SK-N-SH treated with all-trans-retinoic acid at 6 μM for 48 hours (cell line): ENCODE measurements around the gene NFASC.

Experiments
- ATAC-seq: fragments of 200-7000 bp; cut with Tn5 transposase; 3 replicates; pipeline ENCODE4 v1.9.1; 2020; ENCODE audit warnings: mild to moderate bottlenecking, moderate library complexity
- ARNTL ChIP-seq: fragments of 450-650 bp; formaldehyde crosslinking; IDR thresholded peaks from 2 replicates; pipeline ENCODE4 v1.5.0; 2020; ENCODE audit warnings: low read depth, mild to moderate bottlenecking, moderate library complexity, borderline replicate concordance
- BACH2 ChIP-seq: fragments of 250-450 bp; sonication (Bioruptor Pico); IDR thresholded peaks from 2 replicates; pipeline ENCODE4 v1.9.0; 2021; ENCODE audit warnings: mild to moderate bottlenecking, borderline replicate concordance
- CREB5 ChIP-seq: fragments of 250-450 bp; sonication (Bioruptor Pico); IDR thresholded peaks from 2 replicates; pipeline ENCODE4 v1.5.1; 2020; ENCODE audit warnings: low read depth, mild to moderate bottlenecking, moderate library complexity
- CSDC2 ChIP-seq: fragments of 250-450 bp; sonication (Bioruptor Pico); IDR thresholded peaks from 2 replicates; pipeline ENCODE4 v1.5.0; 2020; ENCODE audit warnings: mild to moderate bottlenecking, moderate library complexity
- ESRRG ChIP-seq: fragments of 250-450 bp; sonication (Bioruptor Pico); IDR thresholded peaks from 2 replicates; pipeline ENCODE4 v1.6.1; 2021; ENCODE audit warnings: mild to moderate bottlenecking
- GLIS3 ChIP-seq: fragments of 250-450 bp; sonication (Bioruptor Pico); IDR thresholded peaks from 2 replicates; pipeline ENCODE4 v1.5.0; 2020; ENCODE audit warnings: mild to moderate bottlenecking, moderate library complexity
- ISL1 ChIP-seq: fragments of 250-450 bp; sonication (Bioruptor Pico); IDR thresholded peaks from 2 replicates; pipeline ENCODE4 v2.1.2; 2022; ENCODE audit warnings: mild to moderate bottlenecking, moderate library complexity
- RARB ChIP-seq: fragments of 250-450 bp; sonication (Bioruptor Pico); IDR thresholded peaks from 2 replicates; pipeline ENCODE4 v1.8.0; 2021; ENCODE audit warnings: mild to moderate bottlenecking, moderate library complexity
- SNAI2 ChIP-seq: fragments of 250-450 bp; sonication (Bioruptor Pico); IDR thresholded peaks from 2 replicates; pipeline ENCODE4 v1.5.0; 2020; ENCODE audit warnings: mild to moderate bottlenecking, moderate library complexity
- TCF4 ChIP-seq: fragments of 250-450 bp; sonication (Bioruptor Pico); IDR thresholded peaks from 2 replicates; pipeline ENCODE4 v1.8.0; 2021; ENCODE audit warnings: mild to moderate bottlenecking, moderate library complexity, borderline replicate concordance
- TOX ChIP-seq: fragments of 250-450 bp; sonication (Bioruptor Pico); IDR thresholded peaks from 2 replicates; pipeline ENCODE4 v1.8.0; 2021; ENCODE audit warnings: mild to moderate bottlenecking, moderate library complexity, borderline replicate concordance
- ZC3H10 ChIP-seq: fragments of 250-450 bp; sonication (Bioruptor Pico); IDR thresholded peaks from 2 replicates; pipeline ENCODE4 v1.5.1; 2021; ENCODE audit warnings: mild to moderate bottlenecking, moderate library complexity
- ZFP3 ChIP-seq: fragments of 250-450 bp; sonication (Bioruptor Pico); IDR thresholded peaks from 2 replicates; pipeline ENCODE4 v1.5.0; 2020; ENCODE audit warnings: mild to moderate bottlenecking, moderate library complexity
- ZFP30 ChIP-seq: fragments of 450-650 bp; formaldehyde crosslinking; IDR thresholded peaks from 2 replicates; pipeline ENCODE4 v1.5.0; 2022; ENCODE audit warnings: mild to moderate bottlenecking, moderate library complexity
- ZNF565 ChIP-seq: fragments of 450-650 bp; formaldehyde crosslinking; conservative IDR thresholded peaks from 2 replicates; pipeline ENCODE4 v1.5.0; 2020; ENCODE audit warnings: low read depth, mild to moderate bottlenecking, moderate library complexity
- ZNF70 ChIP-seq: fragments of 450-650 bp; formaldehyde crosslinking; IDR thresholded peaks from 2 replicates; pipeline ENCODE4 v1.5.0; 2020; ENCODE audit warnings: mild to moderate bottlenecking, moderate library complexity
- ZNF8 ChIP-seq: fragments of 450-650 bp; formaldehyde crosslinking; IDR thresholded peaks from 2 replicates; pipeline ENCODE4 v1.5.0; 2020; ENCODE audit warnings: mild to moderate bottlenecking, moderate library complexity
- TF ChIP-seq, protein P1 (sequence below): fragments of 250-450 bp; sonication (Bioruptor Pico); IDR thresholded peaks from 2 replicates; pipeline ENCODE4 v1.8.0; 2020; ENCODE audit warnings: mild to moderate bottlenecking, moderate library complexity, borderline replicate concordance
- TF ChIP-seq, protein P2 (sequence below): fragments of 250-450 bp; sonication (Bioruptor Pico); IDR thresholded peaks from 2 replicates; pipeline ENCODE4 v1.5.1; 2021; ENCODE audit warnings: mild to moderate bottlenecking, moderate library complexity
- TF ChIP-seq, protein P3 (sequence below): fragments of 250-450 bp; sonication (Bioruptor Pico); IDR thresholded peaks from 2 replicates; pipeline ENCODE4 v1.8.0; 2021; ENCODE audit warnings: low read depth, mild to moderate bottlenecking, moderate library complexity, borderline replicate concordance

The NFASC gene

DNA sequence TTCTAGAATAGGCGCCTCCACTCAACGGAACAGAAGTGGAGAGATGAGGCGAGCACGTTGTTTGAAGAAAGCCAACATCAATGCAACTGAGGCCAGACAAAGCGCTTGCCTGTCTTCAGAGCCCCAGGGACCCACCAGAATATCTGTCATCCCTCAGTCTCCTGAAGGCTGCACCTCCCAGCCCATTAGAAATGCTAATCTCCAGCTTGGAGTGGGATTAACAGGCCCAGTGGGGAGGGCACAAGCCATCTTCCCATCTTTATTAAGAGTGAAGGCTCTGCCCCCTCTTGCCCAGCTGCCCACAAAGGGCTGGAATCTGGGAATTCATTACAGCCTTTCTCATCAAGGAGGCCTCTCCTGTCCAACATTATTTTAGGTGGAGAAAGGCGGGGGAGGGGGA lies 155.5 kb downstream of the NFASC start:
- no peak for TF ChIP-seq TCF4
- TF ChIP-seq ARNTL (CRISPR knock-in tag): no peak
- TF ChIP-seq ESRRG: no peak
- no peak for TF ChIP-seq ZNF8 (CRISPR knock-in tag)
- TF ChIP-seq CREB5 (CRISPR knock-in tag): no peak
- TF ChIP-seq ISL1 (CRISPR knock-in tag): no peak
- no peak for TF ChIP-seq ZFP30 (CRISPR knock-in tag)
- TF ChIP-seq, protein P1, sequence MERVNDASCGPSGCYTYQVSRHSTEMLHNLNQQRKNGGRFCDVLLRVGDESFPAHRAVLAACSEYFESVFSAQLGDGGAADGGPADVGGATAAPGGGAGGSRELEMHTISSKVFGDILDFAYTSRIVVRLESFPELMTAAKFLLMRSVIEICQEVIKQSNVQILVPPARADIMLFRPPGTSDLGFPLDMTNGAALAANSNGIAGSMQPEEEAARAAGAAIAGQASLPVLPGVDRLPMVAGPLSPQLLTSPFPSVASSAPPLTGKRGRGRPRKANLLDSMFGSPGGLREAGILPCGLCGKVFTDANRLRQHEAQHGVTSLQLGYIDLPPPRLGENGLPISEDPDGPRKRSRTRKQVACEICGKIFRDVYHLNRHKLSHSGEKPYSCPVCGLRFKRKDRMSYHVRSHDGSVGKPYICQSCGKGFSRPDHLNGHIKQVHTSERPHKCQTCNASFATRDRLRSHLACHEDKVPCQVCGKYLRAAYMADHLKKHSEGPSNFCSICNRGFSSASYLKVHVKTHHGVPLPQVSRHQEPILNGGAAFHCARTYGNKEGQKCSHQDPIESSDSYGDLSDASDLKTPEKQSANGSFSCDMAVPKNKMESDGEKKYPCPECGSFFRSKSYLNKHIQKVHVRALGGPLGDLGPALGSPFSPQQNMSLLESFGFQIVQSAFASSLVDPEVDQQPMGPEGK (CRISPR knock-in tag): no peak
- TF ChIP-seq BACH2: no peak
- no peak for TF ChIP-seq ZNF70
- TF ChIP-seq ZFP3 (CRISPR knock-in tag): no peak
- ATAC-seq: no peak

DNA sequence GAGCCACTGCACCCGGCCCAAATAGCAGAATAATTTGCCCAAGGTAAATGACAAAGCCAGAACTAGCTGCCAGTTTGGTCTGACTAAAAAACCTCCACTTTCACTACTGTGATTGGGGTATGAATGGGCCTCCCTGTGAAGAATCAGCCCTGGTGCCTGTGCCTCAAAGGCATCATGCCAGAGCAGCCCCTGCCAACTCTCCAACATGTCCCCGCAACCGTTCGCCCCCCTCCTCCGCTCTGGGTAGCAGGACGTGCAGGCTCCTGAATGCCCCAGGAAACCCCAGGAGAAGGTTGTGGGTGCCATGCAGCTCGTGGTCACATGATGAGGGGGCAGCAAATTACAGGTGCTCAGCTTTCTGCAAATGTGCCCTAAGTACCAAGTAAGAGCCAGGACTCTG lies 157.7 kb downstream of the NFASC start:
- TF ChIP-seq, protein P2, sequence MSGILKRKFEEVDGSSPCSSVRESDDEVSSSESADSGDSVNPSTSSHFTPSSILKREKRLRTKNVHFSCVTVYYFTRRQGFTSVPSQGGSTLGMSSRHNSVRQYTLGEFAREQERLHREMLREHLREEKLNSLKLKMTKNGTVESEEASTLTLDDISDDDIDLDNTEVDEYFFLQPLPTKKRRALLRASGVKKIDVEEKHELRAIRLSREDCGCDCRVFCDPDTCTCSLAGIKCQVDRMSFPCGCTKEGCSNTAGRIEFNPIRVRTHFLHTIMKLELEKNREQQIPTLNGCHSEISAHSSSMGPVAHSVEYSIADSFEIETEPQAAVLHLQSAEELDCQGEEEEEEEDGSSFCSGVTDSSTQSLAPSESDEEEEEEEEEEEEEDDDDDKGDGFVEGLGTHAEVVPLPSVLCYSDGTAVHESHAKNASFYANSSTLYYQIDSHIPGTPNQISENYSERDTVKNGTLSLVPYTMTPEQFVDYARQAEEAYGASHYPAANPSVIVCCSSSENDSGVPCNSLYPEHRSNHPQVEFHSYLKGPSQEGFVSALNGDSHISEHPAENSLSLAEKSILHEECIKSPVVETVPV: no peak
- no peak for ATAC-seq

DNA sequence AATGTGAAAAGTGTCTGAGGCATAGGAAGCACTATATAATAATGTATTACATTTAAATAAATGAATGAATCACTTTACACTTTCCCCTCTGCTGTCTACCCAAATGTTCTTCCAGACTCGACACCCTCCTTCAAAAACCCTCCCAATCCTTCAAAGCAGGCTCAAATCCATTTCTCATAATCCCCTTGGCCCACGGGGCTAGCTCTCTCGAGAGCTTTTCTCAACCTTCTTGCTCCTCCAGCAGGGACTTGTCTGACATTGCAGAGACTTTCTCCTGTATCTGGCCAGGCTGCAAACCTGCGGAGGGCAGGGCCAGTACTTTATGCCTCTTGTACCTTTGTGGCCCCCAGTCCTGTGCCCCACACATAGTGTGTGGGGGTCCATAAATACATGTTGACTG lies 158.3 kb downstream of the NFASC start:
- ATAC-seq: no peak
- no peak for TF ChIP-seq TCF4
- TF ChIP-seq CREB5 (CRISPR knock-in tag): no peak
- TF ChIP-seq CSDC2 (CRISPR knock-in tag): no peak
- TF ChIP-seq ISL1 (CRISPR knock-in tag): no peak
- TF ChIP-seq ZFP30 (CRISPR knock-in tag): no peak
- no peak for TF ChIP-seq ZFP3 (CRISPR knock-in tag)
- no peak for TF ChIP-seq ESRRG
- TF ChIP-seq, protein P3, sequence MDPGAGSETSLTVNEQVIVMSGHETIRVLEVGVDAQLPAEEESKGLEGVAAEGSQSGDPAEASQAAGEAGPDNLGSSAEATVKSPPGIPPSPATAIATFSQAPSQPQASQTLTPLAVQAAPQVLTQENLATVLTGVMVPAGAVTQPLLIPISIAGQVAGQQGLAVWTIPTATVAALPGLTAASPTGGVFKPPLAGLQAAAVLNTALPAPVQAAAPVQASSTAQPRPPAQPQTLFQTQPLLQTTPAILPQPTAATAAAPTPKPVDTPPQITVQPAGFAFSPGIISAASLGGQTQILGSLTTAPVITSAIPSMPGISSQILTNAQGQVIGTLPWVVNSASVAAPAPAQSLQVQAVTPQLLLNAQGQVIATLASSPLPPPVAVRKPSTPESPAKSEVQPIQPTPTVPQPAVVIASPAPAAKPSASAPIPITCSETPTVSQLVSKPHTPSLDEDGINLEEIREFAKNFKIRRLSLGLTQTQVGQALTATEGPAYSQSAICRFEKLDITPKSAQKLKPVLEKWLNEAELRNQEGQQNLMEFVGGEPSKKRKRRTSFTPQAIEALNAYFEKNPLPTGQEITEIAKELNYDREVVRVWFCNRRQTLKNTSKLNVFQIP: no peak
- TF ChIP-seq ZNF8 (CRISPR knock-in tag): no peak
- no peak for TF ChIP-seq BACH2
- no peak for TF ChIP-seq ZNF565 (CRISPR knock-in tag)
- no peak for TF ChIP-seq RARB (CRISPR knock-in tag)
- no peak for TF ChIP-seq ZC3H10 (CRISPR knock-in tag)
- no peak for TF ChIP-seq ZNF70
- TF ChIP-seq, protein P1 (CRISPR knock-in tag): no peak
- no peak for TF ChIP-seq GLIS3 (CRISPR knock-in tag)
- no peak for TF ChIP-seq SNAI2
- TF ChIP-seq TOX (CRISPR knock-in tag): no peak

- no peak for ATAC-seq
- TF ChIP-seq CREB5 (CRISPR knock-in tag): no peak
- TF ChIP-seq ZNF8 (CRISPR knock-in tag): no peak
- no peak for TF ChIP-seq ZNF70
- no peak for TF ChIP-seq CSDC2 (CRISPR knock-in tag)
- no peak for TF ChIP-seq TCF4
- TF ChIP-seq, protein P2: no peak
- TF ChIP-seq, protein P3: no peak
Measured at GRCh38 chr1:205030241-205030640, 159.6 kb downstream of the NFASC start.
